Activated CD8-positive, alpha-beta memory T cell treated with anti-CD3 and anti-CD28 coated beads for 4 hours (primary cell): ENCODE results near the gene CD3E.
"Not testable (repeated sequence)": the region's sequence is repeated elsewhere in the genome, so short reads cannot be mapped to it uniquely, and the experiment has no call there.

Experiments used
- DNase-seq, 2 donors: peaks; one replicate each; pipeline ENCODE4 v3.0.0-alpha.2; 2020; ENCODE audit warnings: low read depth in 2 of 2

The CD3E gene

DNA sequence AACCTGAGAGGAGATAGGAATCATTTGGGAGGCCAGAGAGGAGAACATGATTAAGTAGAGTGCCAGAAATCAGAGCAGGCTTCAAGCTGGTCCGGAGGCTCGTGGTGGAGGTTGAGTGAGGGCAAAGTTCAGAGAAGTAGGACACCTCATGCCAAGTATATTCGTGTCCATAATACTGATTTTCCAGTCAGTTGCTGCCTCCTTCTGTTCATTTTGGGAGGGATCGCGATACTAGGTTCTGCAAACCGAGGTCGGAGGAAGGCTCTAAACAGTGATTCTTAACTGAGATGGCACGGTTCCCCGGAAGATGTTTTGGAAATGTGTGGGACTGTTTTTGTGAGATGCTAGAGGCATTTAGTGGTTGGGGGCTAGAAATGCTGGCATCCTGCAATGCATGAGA is 13.6 kb upstream of the CD3E start:
- peak in 1 of 2 donors; percentile 24 for DNase-seq

DNA sequence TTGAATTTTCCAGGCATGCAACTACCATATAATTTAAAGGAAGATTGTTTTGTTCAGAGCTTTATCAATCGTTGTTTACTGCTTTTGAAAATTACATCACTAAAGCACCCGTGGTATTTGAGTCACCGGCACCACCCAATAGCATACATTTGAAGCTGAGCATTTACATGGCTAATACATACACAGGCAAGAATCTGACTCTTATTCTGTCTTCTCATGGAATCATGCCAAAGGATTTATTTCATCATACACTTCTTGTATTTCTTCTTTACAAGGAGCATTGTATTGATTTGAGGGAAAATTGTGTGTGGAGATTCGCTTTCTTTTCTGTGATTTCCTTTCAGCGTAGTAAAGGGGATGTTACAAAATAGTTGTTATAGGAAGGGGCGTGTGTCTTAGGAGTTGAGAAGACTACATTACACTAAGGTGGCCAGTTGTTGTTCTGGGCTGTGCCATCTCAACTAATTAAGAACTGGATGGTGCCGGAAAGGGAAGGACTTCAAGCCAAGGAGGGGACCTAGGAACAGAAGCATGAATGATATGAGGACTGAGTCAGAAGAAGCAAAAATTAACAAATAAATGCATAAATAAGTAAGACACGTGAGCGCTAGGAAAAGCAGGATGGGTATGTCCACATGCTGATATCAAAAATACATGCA is 12.9 kb upstream of the CD3E start:
- no peak for DNase-seq

DNA sequence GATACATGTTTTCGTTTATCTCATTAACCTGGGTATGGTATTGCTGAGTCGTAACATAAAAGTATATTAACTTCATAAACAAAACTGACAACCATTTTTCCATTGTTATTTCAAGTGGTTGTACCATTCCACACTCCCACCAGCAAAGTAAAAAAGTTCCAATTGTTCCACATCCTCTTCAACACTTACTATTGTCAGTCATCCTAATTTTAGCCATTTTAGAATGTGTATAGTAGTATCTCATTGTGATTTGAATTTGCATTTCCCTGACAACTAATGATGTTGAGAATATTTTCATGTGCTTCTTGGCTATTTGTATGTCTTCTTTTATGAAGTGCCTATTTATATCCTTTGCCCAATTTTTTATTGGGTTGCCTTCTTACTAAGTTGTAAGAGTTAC is 10.5 kb upstream of the CD3E start:
- DNase-seq: no peak

DNA sequence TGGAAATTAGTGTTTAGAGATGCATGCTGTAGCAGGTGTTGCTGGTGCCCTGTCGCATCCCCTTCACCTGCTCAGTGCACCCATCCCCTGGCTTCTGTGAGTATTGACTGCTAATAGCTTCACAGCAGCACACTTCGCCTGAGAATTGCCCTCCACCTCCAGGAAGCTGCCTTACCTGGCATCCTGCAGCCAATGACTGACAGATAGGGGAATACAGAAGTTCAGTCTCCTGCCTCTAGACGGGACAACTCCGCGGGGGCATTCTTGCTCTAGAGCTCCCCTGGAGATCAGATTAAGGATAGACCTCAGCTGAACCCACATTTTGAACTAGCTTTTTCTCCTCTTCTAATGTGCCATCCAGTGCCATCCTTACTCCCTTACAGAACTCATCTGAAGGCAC is 9.3 kb upstream of the CD3E start:
- no peak for DNase-seq

DNA sequence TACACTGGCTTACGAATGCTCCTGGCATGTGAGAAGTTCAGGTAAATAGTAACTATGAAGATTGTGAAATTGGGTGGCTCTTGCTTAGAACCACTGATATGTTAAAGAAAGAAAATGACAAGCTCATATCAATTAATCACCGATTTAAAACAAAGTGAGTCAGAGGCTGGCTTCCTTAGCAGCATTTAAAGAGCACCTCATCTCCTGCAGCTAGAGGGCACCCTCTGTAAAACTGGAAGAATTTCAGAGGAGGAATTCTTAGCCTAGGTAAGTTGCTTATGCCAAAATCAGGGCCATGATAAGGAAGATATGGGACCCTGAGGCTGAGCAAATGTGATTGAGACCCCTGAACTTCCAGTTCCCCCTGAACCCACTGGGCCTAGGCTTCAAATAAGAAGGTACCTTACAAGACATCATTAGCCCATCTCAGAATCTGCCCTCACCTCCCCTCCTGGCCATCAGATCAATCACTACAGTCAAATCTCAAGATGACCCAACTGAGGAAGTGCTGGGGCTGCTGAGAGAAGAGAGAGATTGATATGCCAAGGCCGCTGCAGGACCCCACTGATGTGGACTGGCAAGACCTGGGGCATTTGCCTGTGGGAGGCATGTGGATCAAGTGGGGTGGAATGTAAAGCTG is 8.6 kb upstream of the CD3E start:
- peak in 1 of 2 donors; percentile 27 for DNase-seq

DNA sequence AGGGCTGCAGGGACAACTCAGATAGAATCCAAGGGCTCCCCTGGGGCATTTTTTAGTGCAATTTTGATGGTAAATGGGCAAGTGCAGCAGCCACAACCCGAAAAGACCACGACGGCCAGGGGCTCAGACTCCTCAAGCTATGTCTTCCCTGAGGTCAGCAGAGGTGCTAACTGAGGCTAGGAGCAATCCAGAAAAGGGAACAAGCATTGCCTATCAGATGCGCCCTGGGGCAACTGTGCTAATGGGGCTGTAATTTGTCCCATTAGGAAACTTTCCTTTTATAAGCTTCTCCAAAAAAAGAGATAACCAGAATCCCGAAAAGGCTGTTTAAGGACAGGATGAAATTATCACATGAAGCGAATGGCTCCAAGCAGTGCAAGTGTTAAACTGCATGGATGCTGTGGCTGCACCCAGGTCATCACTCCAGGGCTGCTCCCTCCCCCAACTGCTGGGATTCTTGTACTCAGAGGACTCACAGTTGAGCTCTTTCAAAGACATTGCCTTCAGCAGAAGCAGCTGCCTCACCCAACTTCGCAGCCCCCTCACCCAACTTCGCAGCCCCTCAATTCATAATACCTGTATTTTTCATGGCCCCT is 2.8 kb upstream of the CD3E start:
- DNase-seq: no peak

DNA sequence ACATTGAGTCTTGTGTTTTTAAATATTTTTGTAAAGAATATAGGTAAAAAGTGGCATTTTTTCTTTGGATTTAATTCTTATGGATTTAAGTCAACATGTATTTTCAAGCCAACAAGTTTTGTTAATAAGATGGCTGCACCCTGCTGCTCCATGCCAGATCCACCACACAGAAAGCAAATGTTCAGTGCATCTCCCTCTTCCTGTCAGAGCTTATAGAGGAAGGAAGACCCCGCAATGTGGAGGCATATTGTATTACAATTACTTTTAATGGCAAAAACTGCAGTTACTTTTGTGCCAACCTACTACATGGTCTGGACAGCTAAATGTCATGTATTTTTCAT is 333 bp upstream of the CD3E start:
- no peak for DNase-seq

DNA sequence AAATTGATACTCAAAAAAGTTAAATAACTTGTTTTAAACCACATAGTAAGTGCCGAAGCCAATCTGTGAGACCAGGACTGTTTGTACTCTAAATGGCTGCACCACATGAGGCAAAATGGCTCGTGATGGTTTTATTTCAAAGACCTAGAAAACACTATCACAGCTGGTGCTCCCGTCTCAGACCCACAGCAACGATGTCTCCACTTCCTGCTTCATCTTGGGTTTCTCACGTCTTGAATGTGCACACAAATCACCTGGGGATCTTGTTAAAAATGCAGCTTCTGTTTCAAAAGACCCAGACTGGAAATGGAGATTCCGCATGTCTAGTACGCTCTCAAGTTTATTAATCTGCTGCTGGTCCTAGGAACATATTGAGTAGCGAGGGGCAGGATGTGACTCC is 1.2 kb downstream of the CD3E start:
- no peak for DNase-seq

DNA sequence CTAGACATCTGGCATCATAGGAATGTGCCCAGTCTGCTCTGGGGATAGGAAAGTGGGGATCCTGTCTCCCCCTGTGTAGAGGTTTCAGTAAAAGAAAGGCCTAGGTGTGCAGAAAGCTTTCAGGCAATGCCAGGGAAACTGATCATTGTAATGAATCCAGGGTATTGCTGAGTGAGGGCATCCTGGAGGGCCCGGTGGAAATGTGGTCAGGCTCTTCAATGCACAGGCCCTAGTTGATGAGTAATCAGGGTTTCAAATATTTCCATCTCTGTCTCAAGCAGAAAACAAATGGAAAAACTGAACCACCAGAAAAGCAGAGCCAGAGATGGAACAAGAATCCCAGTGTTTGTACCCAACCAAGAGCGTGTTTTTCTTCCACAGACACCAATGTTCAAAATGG is 2.0 kb downstream of the CD3E start:
- DNase-seq: peak in 1 of 2 donors; percentile 51

DNA sequence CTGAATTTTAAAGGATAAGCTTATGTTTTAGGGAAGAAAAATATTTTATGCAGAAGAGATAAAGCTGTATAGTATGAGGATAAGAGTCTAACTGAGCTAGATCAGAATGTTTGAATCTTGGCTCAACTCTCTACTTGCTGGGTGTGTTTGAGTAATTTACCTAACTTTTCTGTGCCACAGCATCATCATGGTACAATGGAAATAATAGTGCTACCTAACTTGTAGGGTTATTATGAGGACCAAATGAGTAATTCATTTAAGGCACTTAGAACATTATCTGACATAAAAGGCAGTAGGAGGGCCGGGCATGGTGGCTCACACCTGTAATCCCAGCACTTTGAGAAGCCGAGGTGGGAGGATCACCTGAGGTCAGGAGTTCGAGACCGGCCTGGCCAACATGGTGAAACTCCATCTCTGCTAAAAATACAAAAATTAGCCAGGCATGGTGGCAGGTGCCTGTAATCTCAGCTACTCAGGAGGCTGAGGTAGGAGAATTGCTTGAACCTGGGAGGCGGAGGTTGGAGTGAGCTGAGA is 4.5 kb downstream of the CD3E start:
- DNase-seq: not testable (repeated sequence)

DNA sequence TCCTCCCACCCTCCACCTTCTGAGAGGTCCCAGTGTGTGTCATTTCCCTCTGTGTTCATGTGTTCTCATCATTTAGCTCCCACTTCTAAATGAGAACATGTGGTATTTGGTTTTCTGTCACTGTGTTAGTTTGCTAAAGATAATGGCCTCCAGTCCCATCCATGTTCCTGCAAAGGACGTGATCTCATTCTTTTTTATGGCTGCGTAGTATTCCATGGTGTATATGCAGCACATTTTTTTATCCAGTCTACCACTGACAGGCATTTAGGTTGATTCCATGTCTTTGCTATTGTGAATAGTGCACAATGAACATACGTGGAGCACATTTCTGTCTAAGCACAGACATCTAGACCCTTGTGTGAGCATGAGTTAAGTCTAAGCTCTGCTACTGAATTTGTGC is 5.7 kb downstream of the CD3E start:
- DNase-seq: no peak

DNA sequence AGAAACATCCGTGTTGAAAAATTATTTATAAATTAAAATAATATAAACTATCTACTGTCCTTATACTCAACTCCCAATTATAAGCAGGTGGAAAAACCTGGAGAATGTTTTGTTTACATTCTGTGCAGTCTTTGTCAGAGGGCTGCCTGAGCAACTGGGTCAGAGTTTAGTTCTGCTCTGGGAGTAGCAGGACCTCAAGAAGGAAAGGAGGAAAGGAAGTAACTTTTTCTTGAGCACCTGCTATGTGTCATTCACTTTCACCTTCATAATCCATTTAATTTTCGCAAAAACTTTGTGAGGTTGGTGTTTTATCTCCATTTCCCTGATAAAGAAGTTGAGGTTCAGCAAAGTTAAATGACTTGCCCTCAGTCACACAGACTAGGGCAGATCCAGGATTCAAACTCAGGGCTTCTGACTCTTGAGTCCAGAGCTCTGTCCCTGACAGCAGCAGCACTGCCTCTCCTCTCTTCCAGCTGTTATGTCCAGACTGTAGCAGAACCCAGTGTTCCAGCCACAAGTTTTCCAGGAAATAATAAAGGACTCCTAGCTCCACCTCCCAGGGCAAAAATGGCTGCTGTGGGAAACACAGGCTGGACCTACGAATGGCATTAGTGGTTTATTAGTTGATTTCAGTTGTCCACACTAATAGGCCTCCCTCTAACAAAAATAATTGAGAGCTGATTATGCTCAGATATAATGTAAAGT is 6.4 kb downstream of the CD3E start:
- no peak for DNase-seq

DNA sequence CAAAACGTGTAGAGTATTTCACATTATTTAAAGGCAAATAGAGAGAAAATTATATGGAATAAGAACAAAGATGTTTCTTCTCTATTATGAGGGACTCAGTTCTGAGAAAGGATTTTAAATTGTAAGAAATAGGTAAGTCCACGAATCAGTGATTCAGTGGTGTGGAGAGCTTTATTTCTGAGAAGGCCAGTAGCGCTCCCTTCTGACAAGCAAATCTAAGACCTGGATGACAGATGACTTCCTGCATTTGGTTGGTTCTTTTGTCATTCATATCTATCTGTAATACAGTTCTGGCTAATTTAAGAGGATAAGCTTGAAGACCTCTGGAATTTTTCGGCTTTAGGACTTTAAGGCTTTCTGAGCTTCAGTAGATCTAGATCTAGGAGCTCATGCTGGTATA is 7.0 kb downstream of the CD3E start:
- DNase-seq: no peak

DNA sequence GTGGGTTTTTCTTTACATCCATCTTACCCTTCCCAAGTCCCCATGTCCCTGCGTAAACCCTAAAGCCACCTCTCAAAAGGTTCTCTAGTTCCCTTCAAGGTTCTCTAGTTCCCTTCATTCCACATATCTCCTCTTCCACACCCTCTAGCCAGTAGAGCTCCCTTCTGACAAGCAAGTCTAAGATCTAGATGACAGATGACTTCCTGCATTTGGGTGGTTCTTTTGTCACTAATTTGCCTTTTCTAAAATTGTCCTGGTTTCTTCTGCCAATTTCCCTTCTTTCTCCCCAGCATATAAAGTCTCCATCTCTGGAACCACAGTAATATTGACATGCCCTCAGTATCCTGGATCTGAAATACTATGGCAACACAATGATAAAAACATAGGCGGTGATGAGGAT is 7.8 kb downstream of the CD3E start:
- no peak for DNase-seq

DNA sequence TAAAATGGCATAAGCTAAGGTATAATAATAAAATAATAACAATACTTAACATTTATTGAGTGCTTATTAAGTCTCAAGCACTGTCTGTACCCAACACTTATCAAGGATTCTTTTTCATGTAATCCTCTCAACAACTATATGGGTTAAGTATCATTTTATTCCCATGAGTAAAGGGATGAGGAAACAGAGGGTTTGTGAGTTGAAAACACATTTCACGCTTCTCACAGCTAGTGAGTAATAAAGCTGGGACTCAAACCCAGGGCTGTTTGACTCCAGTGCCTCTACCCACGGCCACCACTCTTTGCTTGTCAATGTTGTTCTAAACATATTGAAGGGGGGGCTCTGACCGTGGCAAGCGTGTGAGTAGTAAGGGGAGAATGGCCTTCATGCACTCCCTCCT is 8.7 kb downstream of the CD3E start:
- no peak for DNase-seq

DNA sequence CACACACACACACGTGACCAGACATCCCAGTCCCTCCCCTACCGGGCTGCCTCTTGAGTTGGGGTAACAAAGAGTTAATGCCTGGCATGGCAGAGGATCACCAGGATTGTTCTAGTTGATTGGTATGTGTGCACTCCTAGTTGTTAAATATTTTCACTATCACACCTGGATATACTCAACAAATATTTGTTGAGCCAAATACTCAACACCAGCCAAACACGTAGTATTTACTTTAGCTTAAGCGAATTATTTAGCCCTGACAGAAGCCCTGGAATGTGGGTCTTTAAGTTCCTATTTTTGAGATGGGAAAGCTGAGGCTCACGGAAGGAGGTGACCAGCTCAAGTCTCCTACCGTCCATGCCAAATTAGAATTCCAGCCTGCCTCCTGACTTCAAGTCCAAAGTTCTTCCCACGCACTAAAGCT is 10.5 kb downstream of the CD3E start:
- DNase-seq: no peak

DNA sequence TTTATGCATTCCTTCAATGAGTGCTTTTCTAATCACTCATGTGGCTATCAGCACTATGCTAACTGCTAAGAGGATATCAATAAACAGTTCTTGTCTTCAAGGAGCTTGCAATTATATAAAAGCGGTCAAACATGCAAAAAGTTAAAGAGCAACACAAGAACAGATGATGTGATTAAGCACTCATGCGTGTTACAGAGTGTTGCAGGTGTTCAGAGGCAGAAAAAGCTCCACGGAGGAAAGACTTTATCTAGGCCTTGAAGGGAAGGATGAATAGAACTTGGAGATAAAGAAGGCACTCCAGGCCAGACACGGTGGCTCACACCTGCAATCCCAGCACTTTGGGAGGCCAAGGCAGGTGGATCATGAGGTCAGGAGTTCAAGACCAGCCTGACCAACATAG is 13.6 kb downstream of the CD3E start:
- DNase-seq: no peak

DNA sequence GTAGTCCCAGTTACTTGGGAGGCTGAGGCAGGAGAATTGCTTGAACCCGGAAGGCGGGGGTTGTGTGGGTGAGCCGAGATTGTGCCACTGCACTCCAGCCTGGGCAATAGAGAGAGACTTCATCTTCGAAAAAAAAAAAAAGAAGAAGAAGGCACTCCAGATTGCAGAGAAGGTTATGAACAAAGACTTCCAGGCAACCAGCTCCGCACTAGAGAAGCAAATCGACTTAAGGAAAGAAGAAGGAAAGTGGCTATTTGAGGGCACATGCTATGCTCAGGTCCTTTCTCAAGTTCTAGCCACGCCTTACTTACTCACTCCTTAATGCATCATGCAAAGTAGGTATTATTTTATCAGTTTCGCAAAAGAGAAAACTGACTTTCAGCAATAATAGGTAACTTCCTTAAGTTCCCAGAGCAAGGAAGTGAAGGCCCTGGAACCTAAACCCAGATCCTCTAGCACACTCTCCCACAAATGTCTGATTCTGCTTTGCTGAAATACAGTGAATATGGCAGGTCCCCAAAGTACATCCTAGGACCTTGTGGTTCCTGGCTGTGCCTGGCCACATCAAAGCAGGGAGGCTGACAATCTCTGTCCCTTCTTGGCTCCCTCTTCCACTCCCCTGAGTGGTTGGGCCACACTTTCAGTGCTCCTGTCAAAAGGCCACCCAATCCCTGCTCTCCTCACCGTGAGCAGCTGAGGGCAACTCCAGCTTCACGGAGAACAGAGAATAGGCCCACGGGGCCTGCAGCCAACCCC is 14.2 kb downstream of the CD3E start:
- DNase-seq: no peak

DNA sequence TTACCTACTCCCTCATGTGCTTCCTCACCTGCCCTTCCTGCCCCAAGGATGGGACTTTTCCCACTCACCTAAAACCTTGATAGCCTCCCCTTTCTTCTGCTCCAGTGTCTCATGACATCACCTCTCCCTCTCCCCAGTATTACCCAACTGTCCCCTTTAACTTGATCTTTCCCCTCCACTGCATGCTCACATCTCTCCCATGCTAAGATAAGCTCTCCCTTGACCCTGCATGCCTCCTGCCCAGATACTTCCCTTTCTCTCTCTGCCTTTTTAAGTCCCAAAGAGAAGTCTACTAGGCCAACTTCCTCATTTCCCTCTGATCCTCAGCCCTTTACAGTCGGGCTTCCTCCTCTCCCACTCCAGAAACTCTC is 14.8 kb downstream of the CD3E start:
- no peak for DNase-seq

DNA sequence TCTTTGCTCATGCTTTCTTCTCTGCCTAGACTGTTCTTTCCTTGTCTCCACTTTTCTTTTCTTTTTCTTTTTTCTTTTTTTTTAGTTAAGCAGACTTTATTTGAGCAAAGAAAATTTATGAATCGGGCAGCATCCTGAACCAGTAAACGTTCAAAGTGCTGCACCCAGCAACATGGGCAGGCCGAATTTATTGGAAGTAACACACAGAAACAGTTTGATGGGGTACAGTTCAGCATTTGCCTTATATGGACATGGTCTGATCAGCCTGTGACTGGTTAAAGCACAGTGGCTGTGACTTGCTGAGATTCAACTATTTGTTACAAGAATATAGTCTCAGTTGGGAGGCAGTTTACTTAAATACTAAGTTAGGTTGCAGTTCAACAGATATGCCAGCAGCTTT is 16.0 kb downstream of the CD3E start:
- DNase-seq: no peak

DNA sequence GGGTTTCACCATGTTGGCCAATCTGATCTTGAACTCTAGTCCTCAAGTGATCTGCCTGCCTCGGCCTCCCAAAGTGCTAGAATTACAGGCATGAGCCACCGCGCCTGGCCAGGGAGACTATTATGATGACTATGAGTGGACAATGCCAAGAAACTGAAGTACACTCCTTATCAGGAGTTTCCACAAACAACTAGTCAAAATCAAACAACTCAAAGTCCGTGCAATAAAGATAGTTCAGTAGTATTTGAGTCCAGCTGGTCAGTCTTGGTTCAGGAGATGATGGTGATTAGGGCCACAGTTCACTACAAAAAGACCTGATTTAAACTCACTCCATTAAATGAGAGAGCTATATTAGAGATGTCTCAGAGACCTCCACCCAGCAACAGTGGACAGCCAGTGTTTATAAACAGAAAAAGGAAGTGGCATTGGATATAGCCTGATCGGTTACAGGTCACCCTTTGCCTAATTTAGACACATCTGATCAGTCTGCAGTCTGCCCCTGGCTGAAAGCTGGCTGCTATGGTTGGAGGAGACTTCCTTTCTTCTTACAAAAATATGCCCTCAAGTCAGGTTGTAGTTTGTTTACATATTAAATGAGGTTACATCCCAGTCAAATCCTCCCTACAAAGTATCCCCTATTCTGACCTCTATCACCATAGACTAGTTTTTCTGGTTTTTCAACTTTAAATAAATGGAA is 17.0 kb downstream of the CD3E start:
- no peak for DNase-seq
